BE2C (cell line): Measurements from ENCODE around the gene CCNY.
A peak's percentile ranks its signal among the peaks of the same experiment; 100 is the strongest.

Experiments
- DNase-seq: peaks from one replicate; pipeline ENCODE4 v3.0.0-alpha.2; 2020
- H3K27me3 ChIP-seq: fragments of 250-450 bp; sonication (Bioruptor Pico); 2 replicates; pipeline ENCODE4 v1.5.1; 2020; ENCODE audit warnings: mild to moderate bottlenecking
- H3K36me3 ChIP-seq: fragments of 250-450 bp; sonication (Bioruptor Pico); 2 replicates; pipeline ENCODE4 v1.5.1; 2020; ENCODE audit warnings: mild to moderate bottlenecking
- H3K4me1 ChIP-seq: fragments of 250-450 bp; sonication (Bioruptor Pico); 2 replicates; pipeline ENCODE4 v1.5.1; 2020
- H3K4me3 ChIP-seq: 2 replicates; pipeline ENCODE4 v1.5.1; 2011; ENCODE audit warnings: low read depth, low read length
- H3K9me3 ChIP-seq: fragments of 250-450 bp; sonication (Bioruptor Pico); 2 replicates; pipeline ENCODE4 v1.5.1; 2020
- CTCF ChIP-seq: IDR thresholded peaks from 2 replicates; pipeline ENCODE4 v1.5.1; 2012; ENCODE audit warnings: mild to moderate bottlenecking, low read depth, low read length

Gene CCNY

GRCh38 chr10:35569111-35569707, 232.9 kb downstream of the CCNY start:
- no peak overlapping the region for H3K4me3 ChIP-seq
- DNase-seq = no peak
- TF ChIP-seq CTCF = no peak

GRCh38 chr10:35569836-35570235, 233.5 kb downstream of the CCNY start:
- Histone ChIP-seq H3K27me3 (no peaks in the 10 kb centered on the region), H3K9me3 (no peaks in the 10 kb centered on the region), H3K4me3 (no peak overlapping the region), H3K4me1 (no peaks in the 10 kb centered on the region), H3K36me3 (no peaks in the 10 kb centered on the region)
- no peak for DNase-seq
- TF ChIP-seq CTCF = no peak

More at GRCh38 chr10:35569111-35569707, 232.9 kb downstream of the CCNY start:
- no peaks in the 10 kb centered on the region for H3K9me3 ChIP-seq
- no peaks in the 10 kb centered on the region for H3K4me1 ChIP-seq
- H3K27me3 ChIP-seq = no peaks in the 10 kb centered on the region
- H3K36me3 ChIP-seq = no peaks in the 10 kb centered on the region

DNA sequence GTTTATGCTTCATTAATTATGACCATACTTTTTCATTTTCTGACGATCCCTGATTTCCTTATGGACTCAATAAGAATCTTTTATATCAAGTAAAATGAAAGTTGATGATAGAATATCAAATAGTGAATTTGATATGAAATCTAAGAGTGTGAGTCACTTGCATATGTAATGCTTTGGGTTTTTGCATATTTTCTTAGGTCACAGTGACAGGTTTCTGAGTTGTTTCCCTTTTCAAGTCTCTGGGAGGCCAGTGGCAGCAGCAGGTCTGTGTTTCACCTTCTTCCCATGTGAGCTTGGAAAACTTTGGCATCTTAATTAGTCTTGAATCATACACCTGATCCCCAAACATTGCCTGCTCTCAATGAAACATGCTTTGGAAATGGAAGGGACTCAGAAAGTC, 234.1 kb downstream of the CCNY start:
- Histone ChIP-seq H3K4me1 (no peaks in the 10 kb centered on the region), H3K36me3 (no peaks in the 10 kb centered on the region), H3K27me3 (no peaks in the 10 kb centered on the region), H3K4me3 (no peak overlapping the region), H3K9me3 (no peaks in the 10 kb centered on the region)
- DNase-seq = no peak
- no peak for TF ChIP-seq CTCF

DNA sequence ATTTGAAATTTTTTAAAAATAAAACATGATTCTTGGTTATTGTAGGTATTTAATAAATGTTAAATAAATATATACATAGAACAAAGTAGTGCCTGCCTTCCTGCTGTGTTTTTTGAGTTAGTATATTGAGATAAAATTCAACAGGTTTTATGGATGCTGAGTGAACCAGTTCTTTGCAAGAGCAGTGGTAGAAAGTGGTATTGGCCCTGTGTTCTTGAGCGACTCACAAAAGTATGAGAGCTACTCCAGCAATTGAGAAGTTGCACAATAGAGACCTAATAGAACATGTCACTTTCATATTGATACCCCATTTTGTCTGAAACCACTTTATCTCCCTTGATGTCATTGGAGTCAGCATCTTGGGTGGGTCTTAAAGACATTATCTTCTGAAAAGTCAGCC, 236.3 kb downstream of the CCNY start:
- Histone ChIP-seq H3K4me3 (no peak overlapping the region), H3K4me1 (no peaks in the 10 kb centered on the region), H3K27me3 (no peaks in the 10 kb centered on the region), H3K9me3 (no peaks in the 10 kb centered on the region), H3K36me3 (no peaks in the 10 kb centered on the region)
- no peak for TF ChIP-seq CTCF
- no peak for DNase-seq

DNA sequence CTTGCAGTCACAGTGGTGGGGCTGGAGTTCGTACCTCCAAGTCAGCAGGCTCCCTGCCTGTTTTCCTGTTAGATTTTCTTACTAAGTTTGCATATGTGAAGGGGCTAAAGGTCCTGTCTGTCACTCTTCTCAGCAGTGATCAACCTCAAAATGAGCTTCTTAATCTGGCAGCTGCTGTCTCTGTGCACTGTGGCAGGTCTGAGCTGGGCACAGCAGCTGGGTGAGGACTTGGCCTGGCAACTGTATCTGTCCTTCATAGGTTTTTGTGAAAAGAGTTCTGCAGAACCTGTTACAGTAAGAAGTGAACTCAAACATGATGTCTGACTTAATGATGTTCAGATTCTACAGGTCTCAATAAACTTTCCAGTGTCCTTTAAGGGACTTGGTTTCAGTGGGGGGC, 237.5 kb downstream of the CCNY start:
- Histone ChIP-seq H3K36me3 (no peaks in the 10 kb centered on the region), H3K27me3 (no peaks in the 10 kb centered on the region), H3K4me3 (no peak overlapping the region), H3K9me3 (no peaks in the 10 kb centered on the region), H3K4me1 (no peaks in the 10 kb centered on the region)
- TF ChIP-seq CTCF = no peak
- no peak for DNase-seq

- H3K27me3 ChIP-seq = no peaks in the 10 kb centered on the region
- no peaks in the 10 kb centered on the region for H3K4me1 ChIP-seq
- H3K36me3 ChIP-seq = no peaks in the 10 kb centered on the region
- TF ChIP-seq CTCF = peak; percentile 19
- no peak overlapping the region for H3K4me3 ChIP-seq
- DNase-seq = no peak
- no peaks in the 10 kb centered on the region for H3K9me3 ChIP-seq
Measured at GRCh38 chr10:35574924-35575352, 238.6 kb downstream of the CCNY start.
